GM18511 (cell line): ENCODE results near the gene MVP.
"Not testable (repeated sequence)": the region's sequence is repeated elsewhere in the genome, so short reads cannot be mapped to it uniquely, and the experiment has no call there.

ENCODE experiments used
- ATAC-seq: cut with Tn5 transposase; IDR thresholded peaks from one replicate; pipeline ENCODE4 v1.9.1; 2021; ENCODE audit warnings: mild to moderate bottlenecking, moderate library complexity; ENCODE audit not compliant: unreplicated experiment

MVP gene

GRCh38 chr16:29820271-29820701, at the start of gene MVP:
Gene MVP (plus strand): TSS chr16:29820462. CDS start chr16:29830550, 10,088 bp downstream.
- ATAC-seq, result no peak

- not testable (repeated sequence) for ATAC-seq
Observed at GRCh38 chr16:29772330-29772729, 47.9 kb upstream of the MVP start.

GRCh38 chr16:29774730-29775129, 45.5 kb upstream of the MVP start:
- no peak for ATAC-seq

- ATAC-seq, result no peak
Observed at GRCh38 chr16:29775742-29776408, 44.4 kb upstream of the MVP start.

- ATAC-seq, result no peak
Observed at GRCh38 chr16:29777576-29778350, 42.5 kb upstream of the MVP start, which contains the start of gene ZG16. Gene ZG16 (plus strand): TSS chr16:29778256. CDS start chr16:29779267, 1,011 bp downstream.

- no peak for ATAC-seq
Observed at GRCh38 chr16:29779474-29779873, 40.8 kb upstream of the MVP start.

GRCh38 chr16:29783094-29783953, 36.9 kb upstream of the MVP start:
- ATAC-seq, result not testable (repeated sequence)

- ATAC-seq, result no peak
Observed at GRCh38 chr16:29784157-29784556, 36.1 kb upstream of the MVP start.

- no peak for ATAC-seq
Observed at GRCh38 chr16:29784901-29785500, 35.3 kb upstream of the MVP start.

GRCh38 chr16:29787155-29787554, 33.1 kb upstream of the MVP start:
- ATAC-seq, result not testable (repeated sequence)

GRCh38 chr16:29789775-29790182, 30.5 kb upstream of the MVP start:
- no peak for ATAC-seq

GRCh38 chr16:29790183-29790948, 29.9 kb upstream of the MVP start, which contains the start of gene KIF22:
Gene KIF22 (plus strand): TSS chr16:29790751. CDS start chr16:29790760, 9 bp downstream.
- peak; percentile 96 for ATAC-seq

GRCh38 chr16:29790949-29791844, 29.1 kb upstream of the MVP start:
- ATAC-seq, result peak; percentile 4

GRCh38 chr16:29791845-29792807, 28.1 kb upstream of the MVP start:
- ATAC-seq, result no peak

GRCh38 chr16:29793153-29793552, 27.1 kb upstream of the MVP start:
- ATAC-seq, result not testable (repeated sequence)

- ATAC-seq, result no peak
Observed at GRCh38 chr16:29794231-29794710, 26.0 kb upstream of the MVP start.

GRCh38 chr16:29802416-29802935, 17.8 kb upstream of the MVP start:
- no peak for ATAC-seq
